GM12891 (cell line): ENCODE measurements around the gene TRMT1.

Experiments used
- DNase-seq: peaks from one replicate; pipeline ENCODE4 v3.0.0; 2011; ENCODE audit warnings: low spot score; ENCODE audit not compliant: insufficient read length
- FAIRE-seq: peaks from 2 replicates; lab custom pipeline; 2011; peaks lifted over from hg19 to GRCh38; lab: Jason Lieb, UNC
- PAX5 ChIP-seq: IDR thresholded peaks from 2 replicates; pipeline ENCODE4 v1.6.1; 2011; ENCODE audit warnings: low read length, moderate library complexity, mild to moderate bottlenecking; ENCODE audit not compliant: insufficient read depth, severe bottlenecking
- POLR2A ChIP-seq: IDR thresholded peaks from 2 replicates; pipeline ENCODE4 v1.6.1; 2011; ENCODE audit warnings: low read depth, low read length, control low read depth
- POLR2AphosphoS5 ChIP-seq: IDR thresholded peaks from 2 replicates; pipeline ENCODE4 v1.6.1; 2011; ENCODE audit warnings: low read depth, low read length, control low read depth
- POU2F2 ChIP-seq: IDR thresholded peaks from 2 replicates; pipeline ENCODE4 v1.6.1; 2011; ENCODE audit warnings: low read depth, mild to moderate bottlenecking, control low read depth, low read length, moderate library complexity
- SPI1 ChIP-seq: IDR thresholded peaks from 2 replicates; pipeline ENCODE4 v1.6.1; 2011; ENCODE audit warnings: low read depth, low read length, control low read depth
- TAF1 ChIP-seq: IDR thresholded peaks from 2 replicates; pipeline ENCODE4 v1.6.1; 2011; ENCODE audit warnings: low read depth, low read length, control low read depth

TRMT1 gene

GRCh38 chr19:13137290-13137794 is 20.8 kb upstream of the TRMT1 start:
- FAIRE-seq (no peak), DNase-seq (no peak)
- TF ChIP-seq POLR2AphosphoS5: no peak

DNA sequence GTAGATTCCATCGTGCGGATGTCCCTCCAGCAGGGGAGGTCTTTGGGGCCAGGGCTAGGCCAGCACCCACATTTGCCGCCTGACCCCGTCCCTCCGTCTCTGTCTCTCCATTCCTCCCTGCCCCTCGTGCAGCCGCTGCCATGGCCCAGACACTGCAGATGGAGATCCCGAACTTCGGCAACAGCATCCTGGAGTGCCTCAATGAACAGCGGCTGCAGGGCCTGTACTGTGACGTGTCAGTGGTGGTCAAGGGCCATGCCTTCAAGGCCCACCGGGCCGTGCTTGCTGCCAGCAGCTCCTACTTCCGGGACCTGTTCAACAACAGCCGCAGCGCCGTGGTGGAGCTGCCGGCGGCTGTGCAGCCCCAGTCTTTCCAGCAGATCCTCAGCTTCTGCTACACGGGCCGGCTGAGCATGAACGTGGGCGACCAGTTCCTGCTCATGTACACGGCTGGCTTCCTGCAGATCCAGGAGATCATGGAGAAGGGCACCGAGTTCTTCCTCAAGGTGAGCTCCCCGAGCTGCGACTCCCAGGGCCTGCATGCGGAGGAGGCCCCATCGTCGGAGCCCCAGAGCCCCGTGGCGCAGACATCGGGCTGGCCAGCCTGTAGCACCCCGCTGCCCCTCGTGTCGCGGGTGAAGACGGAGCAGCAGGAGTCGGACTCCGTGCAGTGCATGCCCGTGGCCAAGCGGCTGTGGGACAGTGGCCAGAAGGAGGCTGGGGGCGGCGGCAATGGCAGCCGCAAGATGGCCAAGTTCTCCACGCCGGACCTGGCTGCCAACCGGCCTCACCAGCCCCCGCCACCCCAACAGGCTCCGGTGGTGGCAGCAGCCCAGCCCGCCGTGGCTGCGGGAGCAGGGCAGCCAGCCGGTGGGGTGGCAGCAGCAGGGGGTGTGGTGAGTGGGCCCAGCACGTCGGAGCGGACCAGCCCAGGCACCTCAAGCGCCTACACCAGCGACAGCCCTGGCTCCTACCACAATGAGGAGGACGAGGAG is 18.8 kb upstream of the TRMT1 start:
- FAIRE-seq (no peak), DNase-seq (no peak)

GRCh38 chr19:13134626-13135025 is 18.1 kb upstream of the TRMT1 start:
- DNase-seq (no peak), FAIRE-seq (no peak)
- TF ChIP-seq PAX5 (no peak), POLR2A (no peak), TAF1 (no peak), SPI1 (no peak), POLR2AphosphoS5 (no peak), POU2F2 (no peak)

More for the DNA sequence above, 18.8 kb upstream of the TRMT1 start:
- no peak for TF ChIP-seq POU2F2

DNA sequence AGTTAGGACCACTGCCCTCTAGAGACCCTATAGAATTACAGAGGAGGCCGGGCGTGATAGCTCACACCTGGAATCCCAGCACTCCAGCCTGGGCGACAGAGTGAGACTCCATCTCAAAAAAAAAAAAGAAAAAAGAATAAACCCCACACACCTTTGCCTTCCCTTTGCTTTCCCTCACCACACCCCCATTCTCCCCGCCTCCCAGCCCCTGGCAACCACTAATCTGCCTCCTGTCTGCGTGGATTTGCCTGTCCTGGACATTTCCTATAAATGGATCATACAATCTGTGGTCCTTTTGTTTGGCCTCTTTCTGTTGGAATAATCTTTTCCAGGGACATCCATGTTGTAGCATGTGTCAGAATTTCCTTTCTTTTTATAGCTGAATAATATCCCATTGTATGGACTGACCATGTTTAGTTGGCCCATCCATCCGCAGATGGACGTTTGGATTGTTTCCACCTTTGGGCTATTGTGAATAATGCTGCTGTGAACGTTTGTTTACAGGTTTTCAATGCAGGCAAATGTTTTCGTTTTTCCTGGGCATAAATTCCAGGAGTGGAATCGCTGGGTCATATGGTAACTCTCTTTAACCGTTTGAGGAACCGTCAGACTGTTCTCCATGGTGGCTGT is 16.8 kb upstream of the TRMT1 start:
- no peak for DNase-seq
- no peak for TF ChIP-seq POU2F2
- no peak for TF ChIP-seq POLR2AphosphoS5
- no peak for TF ChIP-seq PAX5
- no peak for TF ChIP-seq POLR2A
- FAIRE-seq: no peak

DNA sequence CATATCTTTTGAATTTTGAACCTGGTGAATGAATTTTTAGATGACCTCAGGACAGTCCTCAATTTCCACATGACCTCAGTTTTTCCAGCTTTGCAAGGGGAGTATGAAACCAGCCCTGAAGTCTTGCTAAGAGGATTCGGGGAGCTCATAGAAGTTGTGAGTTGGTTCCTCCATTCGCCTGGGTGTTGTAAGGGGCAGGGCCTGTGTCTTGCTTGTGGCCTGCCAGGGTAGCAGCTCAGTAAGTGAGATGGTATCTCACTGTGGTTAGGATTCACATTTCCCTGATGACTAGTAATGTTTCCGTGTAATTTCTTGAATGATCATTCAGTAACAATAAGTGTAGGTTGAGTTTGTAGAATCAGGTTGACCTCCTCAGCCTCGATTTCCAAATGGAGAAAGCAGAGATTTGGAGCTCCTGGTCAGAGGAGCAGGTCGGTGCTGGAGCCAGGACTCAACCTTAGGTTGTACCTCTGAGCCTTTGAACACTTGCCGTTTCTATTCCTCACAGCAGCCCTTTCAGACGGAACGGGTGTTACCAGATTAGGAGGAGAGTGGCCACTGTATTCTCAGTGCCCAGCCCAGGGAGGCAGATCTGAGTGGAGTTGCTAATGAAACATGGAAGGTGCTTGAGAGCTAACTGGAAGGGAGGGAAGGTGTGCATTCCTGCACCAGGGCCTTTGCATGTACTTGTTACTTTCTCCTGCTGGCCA is 16.1 kb upstream of the TRMT1 start:
- TF ChIP-seq PAX5: no peak
- no peak for TF ChIP-seq SPI1
- no peak for TF ChIP-seq POLR2A
- no peak for TF ChIP-seq TAF1
- DNase-seq (no peak), FAIRE-seq (peak; percentile 28)

GRCh38 chr19:13130886-13131490 is 14.4 kb upstream of the TRMT1 start:
- no peak for TF ChIP-seq PAX5
- no peak for DNase-seq
- no peak for FAIRE-seq

- FAIRE-seq: no peak
These were observed 12.8 kb upstream of the TRMT1 start for GRCh38 chr19:13129384-13129783.

DNA sequence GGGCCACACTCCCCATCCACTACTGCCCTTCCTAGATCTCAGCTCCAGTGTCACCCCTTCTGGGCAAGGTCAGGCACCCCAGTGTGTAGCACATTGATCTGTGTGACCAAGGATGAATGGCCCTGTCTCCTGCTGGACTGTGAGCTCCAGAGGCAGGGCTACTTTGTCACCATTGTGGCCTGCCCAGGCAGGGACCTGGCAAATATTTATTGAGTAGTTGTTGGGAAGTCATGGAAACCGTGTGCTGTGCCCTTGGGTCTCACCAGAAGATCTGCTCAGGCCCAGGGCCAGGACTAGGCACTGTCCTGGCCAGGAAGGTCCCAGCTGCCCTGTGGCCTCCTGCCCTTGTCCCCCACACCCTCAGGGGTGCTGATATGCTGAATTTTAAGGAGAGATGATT is 12.0 kb upstream of the TRMT1 start:
- no peak for FAIRE-seq
- DNase-seq: no peak
- TF ChIP-seq SPI1: no peak

More at GRCh38 chr19:13129384-13129783, 12.8 kb upstream of the TRMT1 start:
- DNase-seq: no peak
- TF ChIP-seq TAF1: no peak
- TF ChIP-seq POLR2AphosphoS5: peak; percentile 33; the same call in 1 of the 2 replicates
- TF ChIP-seq POU2F2: no peak
- no peak for TF ChIP-seq PAX5

DNA sequence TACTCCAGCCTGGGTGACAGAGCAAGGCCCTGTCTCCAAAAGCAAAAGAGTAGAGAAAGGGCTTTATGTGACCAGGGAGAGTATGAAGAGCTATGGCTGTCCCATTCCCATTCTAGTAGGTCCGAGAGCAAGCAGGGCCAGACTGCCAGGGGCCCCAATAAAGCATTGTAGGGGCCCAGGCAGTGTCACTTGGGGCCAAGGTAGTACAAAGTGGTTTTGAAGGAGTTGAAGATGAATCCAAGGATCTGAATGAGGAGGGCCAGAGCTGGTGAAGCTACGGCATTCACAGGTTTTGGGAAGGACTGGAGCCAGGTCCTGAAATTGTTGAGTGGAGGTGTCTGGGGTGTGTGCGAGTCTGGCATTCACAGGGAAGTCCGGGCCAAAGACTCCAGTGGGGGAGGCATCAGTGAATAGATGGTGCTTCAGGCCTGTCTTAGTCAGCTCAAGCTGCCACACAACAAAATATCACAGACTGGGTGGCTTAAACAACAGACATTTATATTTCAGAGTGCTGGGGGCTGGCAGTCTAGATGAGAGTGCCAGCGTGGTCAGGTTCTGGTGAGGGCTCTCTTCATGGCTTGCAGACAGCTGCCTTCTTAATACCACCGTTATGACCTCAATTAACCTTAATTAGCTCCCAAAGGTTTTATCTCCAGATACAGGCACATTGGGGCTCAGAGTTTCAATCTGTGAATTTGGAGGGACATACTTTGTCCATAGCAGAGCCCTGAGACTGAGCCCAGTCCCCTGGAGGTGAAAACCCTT is 11.5 kb upstream of the TRMT1 start:
- TF ChIP-seq POLR2AphosphoS5 (no peak), POLR2A (no peak), PAX5 (no peak), SPI1 (no peak), POU2F2 (no peak), TAF1 (no peak)
- DNase-seq (no peak), FAIRE-seq (no peak)
